WTC11 (cell line): Measurements from ENCODE around the gene SLC25A24. TPM values are rescaled to one million over a fixed set of nuclear protein-coding genes. Genes with fewer than 3 reads are reported as not detected.

ENCODE experiments used
- ATAC-seq: fragments of 200-7000 bp; cut with Tn5 transposase; 2 replicates; pipeline ENCODE4 v1.10.0; 2021; ENCODE audit warnings: mild to moderate bottlenecking, moderate library complexity
- CTCF ChIA-PET: fragments of 300-600 bp; sonication (Branson Sonifier 250); formaldehyde crosslinking; loops from one replicate; lab custom pipeline; 2021; ENCODE audit warnings: antibody characterized with exemption; lab: Charles Lee
- POLR2A ChIA-PET: fragments of 350-600 bp; sonication (Branson Sonifier 250); formaldehyde crosslinking; loops from one replicate; lab custom pipeline; 2021; ENCODE audit warnings: antibody characterized with exemption; lab: Charles Lee
- DNase-seq: peaks from one replicate; pipeline ENCODE4 v3.0.0; 2021; ENCODE audit warnings: low spot score
- H3K27ac Mint-ChIP-seq: 2 replicates; pipeline ENCODE4 v1.8.0; 2021; ENCODE audit warnings: mixed read lengths
- H3K27me3 Mint-ChIP-seq: 2 replicates; pipeline ENCODE4 v1.8.0; 2021; ENCODE audit warnings: low read depth, mild to moderate bottlenecking, moderate library complexity, mixed read lengths
- H3K36me3 Mint-ChIP-seq: 2 replicates; pipeline ENCODE4 v1.8.0; 2021; ENCODE audit warnings: mixed read lengths
- H3K4me1 Mint-ChIP-seq: 2 replicates; pipeline ENCODE4 v1.8.0; 2022; ENCODE audit warnings: mixed read lengths
- H3K4me3 Mint-ChIP-seq: 2 replicates; pipeline ENCODE4 v1.8.0; 2021; ENCODE audit warnings: mild to moderate bottlenecking, moderate library complexity, mixed read lengths
- H3K9me3 Mint-ChIP-seq: 2 replicates; pipeline ENCODE4 v1.8.0; 2021; ENCODE audit warnings: mixed read lengths
- ARID4B ChIP-seq: sonication (generic); formaldehyde crosslinking; IDR thresholded peaks from 2 replicates; pipeline ENCODE4 v1.8.0; 2023; ENCODE audit warnings: missing genetic modification reagents, mild to moderate bottlenecking, borderline replicate concordance
- E2F5 ChIP-seq: sonication (generic); formaldehyde crosslinking; IDR thresholded peaks from 2 replicates; pipeline ENCODE4 v1.8.1; 2022; ENCODE audit warnings: mild to moderate bottlenecking, moderate library complexity, missing genetic modification reagents
- EMX1 ChIP-seq: fragments of 250-450 bp; sonication (Bioruptor Pico); IDR thresholded peaks from 2 replicates; pipeline ENCODE4 v1.8.0; 2021; ENCODE audit warnings: mild to moderate bottlenecking
- ETV6 ChIP-seq: sonication (generic); formaldehyde crosslinking; IDR thresholded peaks from 2 replicates; pipeline ENCODE4 v1.8.1; 2022; ENCODE audit warnings: mild to moderate bottlenecking, missing genetic modification reagents
- GABPB1 ChIP-seq: sonication (generic); formaldehyde crosslinking; IDR thresholded peaks from 2 replicates; pipeline ENCODE4 v1.8.1; 2023; ENCODE audit warnings: mild to moderate bottlenecking, missing genetic modification reagents
- MAX ChIP-seq: sonication (generic); formaldehyde crosslinking; IDR thresholded peaks from 2 replicates; pipeline ENCODE4 v1.8.0; 2022; ENCODE audit warnings: mild to moderate bottlenecking, missing genetic modification reagents
- MYBL2 ChIP-seq: sonication (generic); formaldehyde crosslinking; IDR thresholded peaks from 2 replicates; pipeline ENCODE4 v1.8.1; 2023; ENCODE audit warnings: mild to moderate bottlenecking, moderate library complexity, missing genetic modification reagents
- NFATC4 ChIP-seq: fragments of 250-450 bp; sonication (Bioruptor Pico); IDR thresholded peaks from 2 replicates; pipeline ENCODE4 v1.9.0; 2021; ENCODE audit warnings: mild to moderate bottlenecking
- SMAD4 ChIP-seq: sonication (generic); formaldehyde crosslinking; IDR thresholded peaks from 2 replicates; pipeline ENCODE4 v1.8.0; 2022; ENCODE audit warnings: mild to moderate bottlenecking, missing genetic modification reagents
- TCF7 ChIP-seq: sonication (generic); formaldehyde crosslinking; IDR thresholded peaks from 2 replicates; pipeline ENCODE4 v1.8.0; 2022; ENCODE audit warnings: mild to moderate bottlenecking, low read depth, missing genetic modification reagents, moderate library complexity
- USF1 ChIP-seq: sonication (generic); formaldehyde crosslinking; IDR thresholded peaks from 2 replicates; pipeline ENCODE4 v1.8.0; 2022; ENCODE audit warnings: mild to moderate bottlenecking, missing genetic modification reagents
- ZBTB43 ChIP-seq: sonication (generic); formaldehyde crosslinking; IDR thresholded peaks from 2 replicates; pipeline ENCODE4 v1.8.1; 2023; ENCODE audit warnings: mild to moderate bottlenecking, missing genetic modification reagents
- ZMAT4 ChIP-seq: fragments of 250-450 bp; sonication (Bioruptor Pico); IDR thresholded peaks from 2 replicates; pipeline ENCODE4 v1.9.0; 2021; ENCODE audit warnings: mild to moderate bottlenecking
- ZNF423 ChIP-seq: fragments of 250-450 bp; sonication (Bioruptor Pico); IDR thresholded peaks from 2 replicates; pipeline ENCODE4 v2.1.2; 2022; ENCODE audit warnings: mild to moderate bottlenecking, moderate library complexity
- ZNF425 ChIP-seq: fragments of 250-450 bp; sonication (Bioruptor Pico); conservative IDR thresholded peaks from 2 replicates; pipeline ENCODE4 v1.9.0; 2021; ENCODE audit warnings: mild to moderate bottlenecking
- ZNF512 ChIP-seq: sonication (generic); formaldehyde crosslinking; IDR thresholded peaks from 2 replicates; pipeline ENCODE4 v1.8.1; 2022; ENCODE audit warnings: missing genetic modification reagents, borderline replicate concordance
- total RNA-seq: library from RNA; stranded (reverse); gene quantifications from 3 replicates; pipeline ENCODE4 v1.2.3, GENCODE V29; 2021

Gene SLC25A24
- total RNA-seq, 1 experiment from 2014 or later: 39.1 TPM

GRCh38 chr1:108121358-108122143 is 78.6 kb downstream of the SLC25A24 start (continued):
- TF ChIP-seq ARID4B (CRISPR knock-in tag): no peak

GRCh38 chr1:108120163-108120562 is 80.0 kb downstream of the SLC25A24 start:
- ChIA-PET CTCF (interaction anchor here (4.8 kb wide), 1 partner anchor 337 kb away, joined by 35 read pairs; no protein-coding TSS in a partner anchor), POLR2A (no interaction called here)
- DNase-seq (no peak), ATAC-seq (no peak)
- H3K27me3 Mint-ChIP-seq: no peaks in the 10 kb centered on the region
- H3K4me1 Mint-ChIP-seq: peaks cover 19% of the 10 kb centered on the region
- H3K27ac Mint-ChIP-seq: no peak overlapping the region
- no peaks in the 10 kb centered on the region for H3K36me3 Mint-ChIP-seq
- no peaks in the 10 kb centered on the region for H3K9me3 Mint-ChIP-seq
- H3K4me3 Mint-ChIP-seq: no peak overlapping the region
- TF ChIP-seq EMX1 (CRISPR knock-in tag): no peak
- TF ChIP-seq TCF7 (CRISPR knock-in tag): no peak
- no peak for TF ChIP-seq ZNF423 (CRISPR knock-in tag)
- TF ChIP-seq GABPB1 (CRISPR knock-in tag): no peak
- TF ChIP-seq SMAD4 (CRISPR knock-in tag): no peak
- no peak for TF ChIP-seq ARID4B (CRISPR knock-in tag)
- no peak for TF ChIP-seq ETV6 (CRISPR knock-in tag)
- TF ChIP-seq NFATC4 (CRISPR knock-in tag): no peak
- no peak for TF ChIP-seq ZBTB43 (CRISPR knock-in tag)
- TF ChIP-seq ZNF425: no peak
- no peak for TF ChIP-seq USF1
- no peak for TF ChIP-seq MAX
- no peak for TF ChIP-seq MYBL2 (CRISPR knock-in tag)
- TF ChIP-seq ZMAT4 (CRISPR knock-in tag): no peak
- TF ChIP-seq E2F5: no peak
- no peak for TF ChIP-seq ZNF512
